IMR-90 (cell line): Measurements from ENCODE around the gene WDR37. TPM values are rescaled to one million over a fixed set of nuclear protein-coding genes. Genes with fewer than 3 reads are reported as not detected.

Experiments
- ATAC-seq: fragments of 200-7000 bp; cut with Tn5 transposase; 2 replicates; pipeline ENCODE4 v1.9.1; 2020; ENCODE audit warnings: low read depth, mild to moderate bottlenecking, moderate library complexity
- BruUV-seq: library from RNA; stranded (reverse); fragments of 400-500 nt; replicated peaks from 2 replicates; lab custom pipeline; 2021; lab: Mats Ljungman, UMichigan
- CTCF ChIA-PET: fragments of 300-600 bp; formaldehyde crosslinking; extraction: SDS; loops from one replicate; lab custom pipeline; 2021; ENCODE audit warnings: antibody characterized with exemption; lab: Yijun Ruan, JAX
- POLR2A ChIA-PET: fragments of 300-600 bp; sonication (Branson Sonifier 250); formaldehyde crosslinking; loops from one replicate; lab custom pipeline; 2022; ENCODE audit warnings: antibody characterized with exemption; ENCODE audit not compliant: unreplicated experiment; lab: Charles Lee
- DNase-seq: peaks from one replicate; pipeline ENCODE4 v3.0.0; 2013
- H2AFZ ChIP-seq: replicated peaks from 2 replicates; pipeline ENCODE3; 2013; ENCODE audit warnings: low read length, mild to moderate bottlenecking; ENCODE audit not compliant: poor library complexity
- H2AK5ac ChIP-seq: 2 replicates; pipeline ENCODE4 v1.6.1; 2013; ENCODE audit warnings: low read depth, low read length, inconsistent platforms
- H2AK9ac ChIP-seq: replicated peaks from 2 replicates; pipeline ENCODE3; 2013; ENCODE audit warnings: mild to moderate bottlenecking, low read depth, low read length, moderate library complexity; ENCODE audit not compliant: poor library complexity
- H2BK120ac ChIP-seq: 2 replicates; pipeline ENCODE4 v1.6.1; 2013; ENCODE audit warnings: low read depth, low read length, inconsistent platforms
- H2BK15ac ChIP-seq: 3 replicates; pipeline ENCODE4 v1.6.1; 2013; ENCODE audit warnings: low read depth, low read length, inconsistent platforms
- H2BK20ac ChIP-seq: 2 replicates; pipeline ENCODE4 v1.6.1; 2013; ENCODE audit warnings: low read depth, mild to moderate bottlenecking, inconsistent platforms, low read length, moderate library complexity
- H2BK5ac ChIP-seq: 2 replicates; pipeline ENCODE4 v1.6.1; 2013; ENCODE audit warnings: mild to moderate bottlenecking, low read depth, low read length, inconsistent platforms; ENCODE audit not compliant: poor library complexity, severe bottlenecking
- H3K14ac ChIP-seq: replicated peaks from 2 replicates; pipeline ENCODE4 v1.6.1; 2013; ENCODE audit warnings: low read depth, low read length, inconsistent platforms
- H3K18ac ChIP-seq: 2 replicates; pipeline ENCODE4 v1.6.1; 2013; ENCODE audit warnings: low read depth, low read length, control low read depth
- H3K23ac ChIP-seq: 2 replicates; pipeline ENCODE4 v1.6.1; 2013; ENCODE audit warnings: low read depth, low read length, inconsistent platforms
- H3K27ac ChIP-seq: 2 replicates; pipeline ENCODE4 v1.5.1; 2013; ENCODE audit warnings: mild to moderate bottlenecking, control low read depth, low read length; ENCODE audit not compliant: insufficient read depth
- H3K27me3 ChIP-seq: 2 replicates; pipeline ENCODE4 v1.6.1; 2013; ENCODE audit warnings: low read length; ENCODE audit not compliant: control insufficient read depth, insufficient read depth
- H3K36me3 ChIP-seq: 2 replicates; pipeline ENCODE4 v1.6.1; 2013; ENCODE audit warnings: low read length, mixed read lengths; ENCODE audit not compliant: control insufficient read depth, insufficient read depth
- H3K4ac ChIP-seq: 2 replicates; pipeline ENCODE4 v1.6.1; 2013; ENCODE audit warnings: low read depth, low read length, inconsistent platforms
- H3K4me1 ChIP-seq: 2 replicates; pipeline ENCODE4 v1.6.1; 2013; ENCODE audit warnings: low read length, mixed read lengths; ENCODE audit not compliant: control insufficient read depth, insufficient read depth
- H3K4me2 ChIP-seq: 2 replicates; pipeline ENCODE4 v1.6.1; 2013; ENCODE audit warnings: low read depth, mild to moderate bottlenecking, control low read depth, low read length, moderate library complexity
- H3K4me3 ChIP-seq: 2 replicates; pipeline ENCODE4 v1.5.1; 2013; ENCODE audit warnings: low read depth, mild to moderate bottlenecking, control low read depth, low read length, moderate library complexity; ENCODE audit not compliant: insufficient read depth
- H3K56ac ChIP-seq: 2 replicates; pipeline ENCODE4 v1.6.1; 2013; ENCODE audit warnings: low read length, inconsistent platforms; ENCODE audit not compliant: insufficient read depth; ENCODE audit errors: extremely low read depth
- H3K79me1 ChIP-seq, 2 experiments: 2 replicates each; pipeline ENCODE4 v1.6.1; 2013; ENCODE audit warnings: low read length in 2 of 2, inconsistent platforms in 1 of 2, low read depth in 1 of 2
- H3K9ac ChIP-seq: 2 replicates; pipeline ENCODE4 v1.6.1; 2013; ENCODE audit warnings: low read depth, low read length, control low read depth
- H3K9me1 ChIP-seq: 2 replicates; pipeline ENCODE4 v1.6.1; 2013; ENCODE audit warnings: low read length, inconsistent platforms; ENCODE audit not compliant: insufficient read depth
- H3K9me3 ChIP-seq: 2 replicates; pipeline ENCODE4 v1.6.1; 2013; ENCODE audit warnings: low read length; ENCODE audit not compliant: control insufficient read depth, insufficient read depth
- H4K20me1 ChIP-seq: 2 replicates; pipeline ENCODE4 v1.6.1; 2013; ENCODE audit warnings: low read length, inconsistent platforms; ENCODE audit not compliant: insufficient read depth
- H4K5ac ChIP-seq: 2 replicates; pipeline ENCODE4 v1.6.1; 2013; ENCODE audit warnings: mild to moderate bottlenecking, low read depth, low read length, control low read depth
- H4K8ac ChIP-seq, 2 experiments: 2 replicates each; pipeline ENCODE4 v1.6.1; 2013; ENCODE audit warnings: low read depth in 2 of 2, low read length in 2 of 2, control low read depth in 1 of 2, inconsistent platforms in 1 of 2
- H4K91ac ChIP-seq: 2 replicates; pipeline ENCODE4 v1.6.1; 2013; ENCODE audit warnings: low read depth, low read length, inconsistent platforms; ENCODE audit not compliant: insufficient read depth
- BHLHE40 ChIP-seq: fragments of 150-350 bp; IDR thresholded peaks from 2 replicates; pipeline ENCODE4 v1.6.1; 2016; ENCODE audit warnings: mild to moderate bottlenecking, low read depth, low read length
- CEBPB ChIP-seq: IDR thresholded peaks from 2 replicates; pipeline ENCODE4 v1.6.1; 2012; ENCODE audit warnings: low read depth, low read length, improper control_type of control experiment
- CHD1 ChIP-seq: IDR thresholded peaks from 2 replicates; pipeline ENCODE4 v1.6.1; 2012; ENCODE audit warnings: low read depth, low read length, improper control_type of control experiment
- CTCF ChIP-seq: conservative IDR thresholded peaks from 2 replicates; pipeline ENCODE4 v1.5.1; 2012; ENCODE audit warnings: mild to moderate bottlenecking, low read depth, low read length, improper control_type of control experiment
- FOS ChIP-seq: fragments of 150-350 bp; IDR thresholded peaks from 2 replicates; pipeline ENCODE4 v1.6.1; 2016; ENCODE audit warnings: low read depth, low read length
- MAFK ChIP-seq: IDR thresholded peaks from 2 replicates; pipeline ENCODE4 v1.6.1; 2012; ENCODE audit warnings: low read depth, low read length, improper control_type of control experiment
- MAZ ChIP-seq: IDR thresholded peaks from 2 replicates; pipeline ENCODE4 v1.6.1; 2012; ENCODE audit warnings: low read depth, mild to moderate bottlenecking, low read length, improper control_type of control experiment, moderate library complexity, borderline replicate concordance
- MXI1 ChIP-seq: IDR thresholded peaks from 2 replicates; pipeline ENCODE4 v1.6.1; 2012; ENCODE audit warnings: low read depth, mild to moderate bottlenecking, low read length, moderate library complexity, borderline replicate concordance
- NFE2L2 ChIP-seq: fragments of 150-350 bp; IDR thresholded peaks from 2 replicates; pipeline ENCODE4 v1.6.1; 2016; ENCODE audit warnings: low read depth, mild to moderate bottlenecking, low read length
- POLR2A ChIP-seq: IDR thresholded peaks from 2 replicates; pipeline ENCODE4 v1.6.1; 2012; ENCODE audit warnings: mild to moderate bottlenecking, low read depth, low read length
- RAD21 ChIP-seq: IDR thresholded peaks from 2 replicates; pipeline ENCODE4 v1.6.1; 2012; ENCODE audit warnings: low read length, improper control_type of control experiment
- RCOR1 ChIP-seq: IDR thresholded peaks from 2 replicates; pipeline ENCODE4 v1.6.1; 2012; ENCODE audit warnings: mild to moderate bottlenecking, low read length, improper control_type of control experiment; ENCODE audit not compliant: insufficient replicate concordance
- RFX5 ChIP-seq: IDR thresholded peaks from 2 replicates; pipeline ENCODE4 v1.8.0; 2012; ENCODE audit warnings: low read depth, mild to moderate bottlenecking, low read length, moderate library complexity
- SMC3 ChIP-seq: fragments of 150-350 bp; IDR thresholded peaks from 2 replicates; pipeline ENCODE4 v1.6.1; 2016; ENCODE audit warnings: low read depth, mild to moderate bottlenecking, antibody characterized with exemption, low read length, moderate library complexity
- WGBS, 2 experiments: methylation state at CpG; one replicate each; pipeline versions ENCODE4 v1.1.5 to v1.1.7; 2013; ENCODE audit warnings: missing lambda C conversion rate in 2 of 2; ENCODE audit not compliant: insufficient read length in 1 of 2; ENCODE audit errors: extremely low coverage in 2 of 2; 5-methylcytosine and 5-hydroxymethylcytosine counted together
- dilution Hi-C: fragments of 300-500 bp; cut with HindIII; formaldehyde crosslinking; loops from one replicate; pipeline ENCODE4 v1.14.3; 2018; ENCODE audit warnings: low sequenced_read_pairs; ENCODE audit not compliant: unreplicated experiment
- in situ Hi-C: fragments of 300-500 bp; cut with MboI; formaldehyde crosslinking; loops from 3 replicates; pipeline ENCODE4 v1.14.3; 2019; ENCODE audit warnings: low sequenced_read_pairs, inconsistent platforms, mixed read lengths
- intact Hi-C: fragments of 100-400 bp; cut with micrococcal nuclease; formaldehyde crosslinking; loops from 2 replicates; pipeline ENCODE4 v1.10.0; 2022
- polyA plus RNA-seq, 3 experiments: library from polyadenylated mRNA; depleted of rRNA; stranded (reverse); fragments of >200 nt; gene quantifications; 2 replicates each; pipeline ENCODE4 v1.2.3, GENCODE V29; 2012; ENCODE audit warnings: low replicate concordance in 1 of 3
- total RNA-seq: library from RNA; depleted of rRNA; stranded (reverse); fragments of >200 nt; gene quantifications from 2 replicates; pipeline ENCODE4 v1.2.3, GENCODE V29; 2012
- TF ChIP-seq, protein P1 (sequence below): fragments of 150-350 bp; IDR thresholded peaks from 2 replicates; pipeline ENCODE4 v1.6.1; 2017; ENCODE audit warnings: mild to moderate bottlenecking, antibody characterized with exemption, low read length, low read depth
- TF ChIP-seq, protein P2 (sequence below): fragments of 150-350 bp; IDR thresholded peaks from 2 replicates; pipeline ENCODE4 v1.6.1; 2016; ENCODE audit warnings: low read depth, mild to moderate bottlenecking, low read length, moderate library complexity, borderline replicate concordance

The WDR37 gene
- total and polyA plus RNA-seq, 2 of the 4 experiments (the other 2 are of a cell fraction): 12.7 to 14.5 TPM

DNA sequence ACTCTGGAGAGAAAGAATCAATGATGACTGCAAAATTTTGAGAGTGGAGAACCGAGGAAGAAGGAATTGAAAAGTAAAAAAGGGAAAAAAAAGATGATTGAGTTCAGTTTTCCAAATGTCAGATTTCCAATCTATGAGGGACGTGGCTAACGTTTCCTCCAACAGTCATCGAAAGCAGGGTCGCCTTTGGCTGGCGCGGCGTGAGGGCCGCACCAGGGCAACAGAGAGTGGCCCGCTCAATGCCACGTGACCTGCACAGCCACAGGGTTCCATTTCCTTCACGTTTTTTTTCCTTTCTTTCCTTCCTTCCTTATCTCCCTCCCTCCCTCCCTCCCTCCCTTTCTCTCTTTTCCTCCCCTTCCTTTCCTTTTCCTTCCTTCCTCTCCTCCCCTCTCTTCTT is 101.9 kb downstream of the WDR37 start:
- BruUV-seq: no TSS peak
- Histone ChIP-seq H3K4me1 (no peaks in the 10 kb centered on the region), H2AFZ (no peak overlapping the region), H3K79me1 (no peaks in the 10 kb centered on the region), H3K18ac (no peak overlapping the region), H2BK15ac (no peak overlapping the region), H3K9me3 (no peaks in the 10 kb centered on the region), H4K91ac (no peak overlapping the region), H3K4me3 (no peak overlapping the region), H3K9ac (no peak overlapping the region), H3K4ac (no peak overlapping the region), H3K27ac (no peak overlapping the region), H3K14ac (no peak overlapping the region), H2AK9ac (no peak overlapping the region), H2BK120ac (no peak overlapping the region), H3K27me3 (peaks cover 3% of the 10 kb centered on the region; the same call in 1 of the 2 replicates), H3K9me1 (no peaks in the 10 kb centered on the region), H4K20me1 (no peaks in the 10 kb centered on the region), H3K23ac (no peak overlapping the region), H4K8ac (no peak overlapping the region), H3K4me2 (no peak overlapping the region), H3K56ac (no peak overlapping the region), H2AK5ac (no peak overlapping the region), H2BK5ac (no peak overlapping the region), H2BK20ac (no peak overlapping the region), H4K5ac (no peak overlapping the region), H3K36me3 (no peaks in the 10 kb centered on the region)
- TF ChIP-seq CTCF (no peak), NFE2L2 (no peak), FOS (no peak), CEBPB (no peak), RAD21 (no peak), SMC3 (no peak), MXI1 (no peak), POLR2A (no peak), MAZ (no peak), BHLHE40 (no peak), RCOR1 (no peak), RFX5 (no peak), CHD1 (no peak), MAFK (no peak)
- TF ChIP-seq, protein P1, sequence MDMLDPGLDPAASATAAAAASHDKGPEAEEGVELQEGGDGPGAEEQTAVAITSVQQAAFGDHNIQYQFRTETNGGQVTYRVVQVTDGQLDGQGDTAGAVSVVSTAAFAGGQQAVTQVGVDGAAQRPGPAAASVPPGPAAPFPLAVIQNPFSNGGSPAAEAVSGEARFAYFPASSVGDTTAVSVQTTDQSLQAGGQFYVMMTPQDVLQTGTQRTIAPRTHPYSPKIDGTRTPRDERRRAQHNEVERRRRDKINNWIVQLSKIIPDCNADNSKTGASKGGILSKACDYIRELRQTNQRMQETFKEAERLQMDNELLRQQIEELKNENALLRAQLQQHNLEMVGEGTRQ: no peak
- TF ChIP-seq, protein P2, sequence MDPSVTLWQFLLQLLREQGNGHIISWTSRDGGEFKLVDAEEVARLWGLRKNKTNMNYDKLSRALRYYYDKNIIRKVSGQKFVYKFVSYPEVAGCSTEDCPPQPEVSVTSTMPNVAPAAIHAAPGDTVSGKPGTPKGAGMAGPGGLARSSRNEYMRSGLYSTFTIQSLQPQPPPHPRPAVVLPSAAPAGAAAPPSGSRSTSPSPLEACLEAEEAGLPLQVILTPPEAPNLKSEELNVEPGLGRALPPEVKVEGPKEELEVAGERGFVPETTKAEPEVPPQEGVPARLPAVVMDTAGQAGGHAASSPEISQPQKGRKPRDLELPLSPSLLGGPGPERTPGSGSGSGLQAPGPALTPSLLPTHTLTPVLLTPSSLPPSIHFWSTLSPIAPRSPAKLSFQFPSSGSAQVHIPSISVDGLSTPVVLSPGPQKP: no peak
- ChIA-PET POLR2A (no interaction called here), CTCF (no interaction called here)
- in situ Hi-C loops (no loop called here), intact Hi-C loops (no loop called here), dilution Hi-C loops (no loop called here)
- no peak for ATAC-seq
- 86% methylated on average over 9 of the region's 12 CpGs; no CpG with 5 or more reads in 1 of the 2 experiments for WGBS, 2 experiments
- no peak for DNase-seq
